MM.1S (cell line): ENCODE data around the gene TMEM132D.

Source experiments
- DNase-seq: peaks from one replicate; pipeline ENCODE4 v3.0.0-alpha.2; 2015
- H2AFZ ChIP-seq: fragments of 300-600 bp; sonication (generic); 2 replicates; pipeline ENCODE4 v1.6.0; 2016; ENCODE audit warnings: antibody characterized with exemption, low read length
- H3F3A ChIP-seq: fragments of 300-600 bp; sonication (generic); 2 replicates; pipeline ENCODE4 v1.6.1; 2016; ENCODE audit warnings: mild to moderate bottlenecking, antibody characterized with exemption, low read length, moderate library complexity, mixed read lengths; ENCODE audit not compliant: insufficient read depth
- H3K27ac ChIP-seq: fragments of 300-600 bp; sonication (generic); 2 replicates; pipeline ENCODE4 v1.5.1; 2016; ENCODE audit warnings: mild to moderate bottlenecking, low read length
- H3K27me3 ChIP-seq: fragments of 300-600 bp; sonication (generic); replicated peaks from 2 replicates; pipeline ENCODE4 v1.6.0; 2016; ENCODE audit warnings: low read length; ENCODE audit not compliant: insufficient read depth
- H3K36me3 ChIP-seq: fragments of 300-600 bp; sonication (generic); replicated peaks from 2 replicates; pipeline ENCODE4 v1.6.1; 2016; ENCODE audit warnings: mild to moderate bottlenecking, low read length, mixed read lengths; ENCODE audit not compliant: insufficient read depth
- H3K4me1 ChIP-seq: fragments of 300-600 bp; sonication (generic); 2 replicates; pipeline ENCODE4 v1.6.1; 2016; ENCODE audit warnings: low read length, mixed read lengths
- H3K4me2 ChIP-seq: fragments of 300-600 bp; sonication (generic); 2 replicates; pipeline ENCODE4 v1.6.0; 2016; ENCODE audit warnings: low read depth, low read length
- H3K4me3 ChIP-seq: fragments of 300-600 bp; sonication (generic); 2 replicates; pipeline ENCODE4 v1.5.1; 2016; ENCODE audit warnings: low read length, mixed read lengths
- H3K79me2 ChIP-seq: fragments of 300-600 bp; sonication (generic); 2 replicates; pipeline ENCODE4 v1.6.1; 2016; ENCODE audit warnings: mixed run types, low read length, mixed read lengths
- H3K9ac ChIP-seq: fragments of 300-600 bp; sonication (generic); 2 replicates; pipeline ENCODE4 v1.6.1; 2016; ENCODE audit warnings: low read length, mixed read lengths
- H3K9me2 ChIP-seq: fragments of 300-600 bp; sonication (generic); replicated peaks from 2 replicates; pipeline ENCODE4 v1.6.1; 2016; ENCODE audit warnings: mild to moderate bottlenecking, low read length, mixed read lengths; ENCODE audit not compliant: insufficient read depth
- H3K9me3 ChIP-seq: fragments of 300-600 bp; sonication (generic); replicated peaks from 2 replicates; pipeline ENCODE4 v1.6.1; 2016; ENCODE audit warnings: mild to moderate bottlenecking, low read length, mixed read lengths; ENCODE audit not compliant: insufficient read depth
- H4K20me1 ChIP-seq: fragments of 300-600 bp; sonication (generic); 2 replicates; pipeline ENCODE4 v1.6.1; 2016; ENCODE audit warnings: mild to moderate bottlenecking, low read length, moderate library complexity, mixed read lengths; ENCODE audit not compliant: insufficient read depth
- CTCF ChIP-seq: fragments of 300-600 bp; sonication (generic); IDR thresholded peaks from 2 replicates; pipeline ENCODE4 v1.5.1; 2016; ENCODE audit warnings: antibody characterized with exemption, low read length, mixed read lengths
- EZH2 ChIP-seq: fragments of 300-600 bp; sonication (generic); optimal IDR thresholded peaks from 2 replicates; pipeline ENCODE3; 2017; ENCODE audit warnings: low read depth, mild to moderate bottlenecking, antibody characterized with exemption, low read length, mixed read lengths
- EZH2phosphoT487 ChIP-seq: fragments of 300-600 bp; sonication (generic); IDR thresholded peaks from 2 replicates; pipeline ENCODE4 v1.6.1; 2018; ENCODE audit warnings: antibody characterized with exemption, low read length

Gene TMEM132D

DNA sequence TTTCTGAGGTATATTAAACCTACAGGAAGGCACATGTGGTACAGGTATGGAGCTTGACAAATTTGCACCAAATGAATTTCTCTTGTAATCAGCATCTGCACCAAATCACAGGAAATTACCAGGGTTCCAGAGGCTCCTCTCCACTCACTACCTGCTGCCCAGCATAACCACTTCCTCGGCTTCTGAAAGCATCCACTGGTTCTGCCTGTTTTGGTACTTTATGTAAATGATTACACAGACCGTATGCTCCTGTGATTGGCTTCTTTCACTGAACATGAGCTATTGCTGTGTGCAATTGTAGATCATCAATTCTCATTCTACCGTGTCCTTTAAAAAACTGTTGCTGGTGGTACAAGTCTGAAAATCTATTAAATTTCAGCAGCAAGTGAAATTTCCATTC is 522.1 kb downstream of the TMEM132D start:
- H3K4me3 ChIP-seq, result no peak overlapping the region
- no peaks in the 10 kb centered on the region for H3F3A ChIP-seq
- no peaks in the 10 kb centered on the region for H3K4me1 ChIP-seq
- H3K36me3 ChIP-seq, result no peaks in the 10 kb centered on the region
- no peak overlapping the region for H3K27ac ChIP-seq
- no peaks in the 10 kb centered on the region for H3K27me3 ChIP-seq
- H2AFZ ChIP-seq, result no peak overlapping the region
- no peak for DNase-seq
- H3K9ac ChIP-seq, result no peak overlapping the region
- no peaks in the 10 kb centered on the region for H3K79me2 ChIP-seq
- H3K9me2 ChIP-seq, result no peaks in the 10 kb centered on the region
- TF ChIP-seq CTCF (no peak), EZH2 (no peak), EZH2phosphoT487 (no peak)
- H3K4me2 ChIP-seq, result no peak overlapping the region
- H3K9me3 ChIP-seq, result no peaks in the 10 kb centered on the region
- no peaks in the 10 kb centered on the region for H4K20me1 ChIP-seq

GRCh38 chr12:129379076-129379804 is 524.6 kb downstream of the TMEM132D start:
- Histone ChIP-seq H3K36me3 (no peaks in the 10 kb centered on the region), H3K4me3 (no peak overlapping the region), H3K9me2 (no peaks in the 10 kb centered on the region), H3K9me3 (no peaks in the 10 kb centered on the region), H3K79me2 (no peaks in the 10 kb centered on the region), H3K4me2 (no peak overlapping the region), H2AFZ (no peak overlapping the region), H3K4me1 (no peaks in the 10 kb centered on the region), H3F3A (no peaks in the 10 kb centered on the region), H3K27ac (no peak overlapping the region), H3K9ac (no peak overlapping the region), H3K27me3 (no peaks in the 10 kb centered on the region), H4K20me1 (no peaks in the 10 kb centered on the region)
- no peak for TF ChIP-seq CTCF
- no peak for TF ChIP-seq EZH2
- DNase-seq, result no peak

DNA sequence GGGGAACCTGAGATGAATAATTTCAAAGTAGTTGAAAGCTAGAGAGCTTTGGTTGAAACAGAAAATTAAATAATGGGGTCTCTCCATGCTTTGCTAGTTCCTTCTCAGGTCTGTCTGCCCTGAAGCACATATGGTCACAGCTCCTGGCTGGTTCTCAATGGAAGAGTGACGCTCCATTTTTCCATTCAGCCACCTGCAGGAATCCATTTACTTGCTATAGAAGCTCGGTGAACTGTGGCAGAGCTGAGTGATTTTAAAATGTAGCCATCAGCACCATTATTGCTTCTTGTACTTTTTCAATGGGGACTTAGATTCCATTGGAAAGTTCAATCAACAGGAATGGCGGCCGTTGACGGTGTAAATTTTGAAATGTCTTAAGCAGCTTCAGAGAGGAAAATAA is 525.3 kb downstream of the TMEM132D start:
- Histone ChIP-seq H3K4me2 (no peak overlapping the region), H4K20me1 (no peaks in the 10 kb centered on the region), H3K36me3 (no peaks in the 10 kb centered on the region), H3K9me2 (no peaks in the 10 kb centered on the region), H3K9me3 (no peaks in the 10 kb centered on the region), H2AFZ (no peak overlapping the region), H3K4me1 (no peaks in the 10 kb centered on the region), H3K79me2 (no peaks in the 10 kb centered on the region), H3K27ac (no peak overlapping the region), H3K4me3 (no peak overlapping the region), H3F3A (no peaks in the 10 kb centered on the region), H3K9ac (no peak overlapping the region), H3K27me3 (no peaks in the 10 kb centered on the region)
- TF ChIP-seq EZH2phosphoT487, result no peak
- no peak for TF ChIP-seq EZH2
- no peak for TF ChIP-seq CTCF
- DNase-seq, result no peak
